ENCODE measurements around the gene STOML2. TPM values are rescaled to one million over a fixed set of nuclear protein-coding genes. Genes with fewer than 3 reads are reported as not detected.

Gene STOML2
- total and polyA plus RNA-seq, 2 experiments from 2014 or later = 114 to 210 TPM

- TF ChIP-seq REST (IDR thresholded peaks at IDR 0.05; ENCODE audit: unreplicated experiment) (no peak), CTCF (conservative IDR thresholded peaks at IDR 0.05; ENCODE audit: low read depth in 2 of 2) (no peak)
Measured at GRCh38 chr9:35054185-35054835, 48.6 kb downstream of the STOML2 start (continued).

DNA sequence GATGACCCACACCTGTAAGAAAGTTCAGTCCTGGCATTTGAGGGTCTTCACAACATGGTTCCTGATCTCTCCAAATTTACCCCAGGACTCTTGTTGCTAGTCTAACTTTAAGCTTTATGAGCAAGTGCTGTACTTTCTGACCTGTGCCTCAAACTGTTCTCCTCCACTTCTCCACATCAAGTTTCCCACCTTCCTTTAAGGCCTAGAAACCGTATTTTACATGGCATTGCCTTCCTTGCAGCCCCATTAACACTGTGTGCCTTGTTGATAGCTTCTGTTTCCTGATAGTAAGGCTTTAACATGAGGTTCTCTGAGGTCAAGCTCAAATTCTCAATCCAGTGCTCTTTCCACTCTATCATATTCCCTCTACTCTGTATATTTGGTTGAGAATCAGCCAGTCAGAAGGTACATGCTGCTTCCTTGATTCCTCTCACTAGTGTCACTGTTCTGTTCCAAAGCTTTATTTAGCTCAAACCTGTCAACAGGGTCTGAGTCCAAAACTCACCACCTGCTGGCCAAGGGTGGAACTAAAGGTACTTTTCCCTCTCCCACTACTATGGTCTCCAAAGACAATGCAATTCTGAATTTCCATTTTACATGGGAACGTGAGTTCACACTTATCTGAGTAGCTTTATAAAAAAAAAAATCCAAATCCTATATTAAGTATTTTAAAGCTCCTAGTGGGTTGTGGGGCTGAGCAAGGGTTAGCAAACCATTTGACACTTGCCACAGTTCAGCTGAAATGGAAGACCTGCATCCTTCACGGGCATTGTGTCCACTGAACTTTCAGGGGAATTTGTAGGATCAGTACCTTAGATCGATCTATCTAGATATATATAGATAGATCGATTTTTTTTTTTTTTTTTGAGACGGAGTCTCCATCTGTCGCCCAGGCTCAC, 51.6 kb downstream of the STOML2 start:
- Histone ChIP-seq H4K20me1 (replicated peaks; ENCODE audit: insufficient read depth) (no peaks in the 10 kb centered on the region; the same call in none of the 2 replicates), H3K27ac (ENCODE audit: low read depth) (no peak overlapping the region), H3K4me2 (no peak overlapping the region), H2AFZ (no peak overlapping the region), H3K9me2 (ENCODE audit: insufficient read depth) (no peaks in the 10 kb centered on the region), H3K4me1 (ENCODE audit: insufficient read depth) (no peaks in the 10 kb centered on the region), H3F3A (replicated peaks; ENCODE audit: low read depth) (peaks cover 6% of the 10 kb centered on the region), H3K36me3 (ENCODE audit: insufficient read depth) (peaks cover 23% of the 10 kb centered on the region), H3K79me2 (replicated peaks; ENCODE audit: insufficient read depth) (no peaks in the 10 kb centered on the region; the same call in 1 of the 2 replicates), H3K4me3 (no peak overlapping the region), H3K27me3 (ENCODE audit: insufficient read depth) (no peaks in the 10 kb centered on the region)
- Mint-ChIP-seq H3K27ac (no peak overlapping the region), H3K36me3 (ENCODE audit: low read depth) (peaks cover 71% of the 10 kb centered on the region), H3K27me3 (ENCODE audit: insufficient read depth, low read depth, poor library complexity) (peaks cover 3% of the 10 kb centered on the region), H3K4me3 (no peak overlapping the region), H3K9me3 (no peaks in the 10 kb centered on the region), H3K4me1 (no peaks in the 10 kb centered on the region)
- DNase-seq (ENCODE audit: low spot score) = peak; percentile 87
- peak; percentile 88 for ATAC-seq
- no peak for TF ChIP-seq POLR2AphosphoS5 (IDR thresholded peaks at IDR 0.05; ENCODE audit: low read depth)
- TF ChIP-seq CTCF (conservative IDR thresholded peaks at IDR 0.05; ENCODE audit: low read depth in 2 of 2) = peak; percentile 74 to 88

Other genes starting within 250 kb of the STOML2 start
- 0.14 and 0.19 TPM in 2 replicates for gene PHF24, start 144.8 kb downstream of the STOML2 start, total RNA-seq (2014; rRNA removed; shearing (Covaris generic))
- 0.03 and 0.05 TPM in 2 replicates for gene PHF24, start 144.8 kb downstream of the STOML2 start, polyA plus RNA-seq (2016; fragmentation: Nextera tagmentation; extraction: Ambion mirVana)
- gene DNAJB5, start 113.4 kb downstream of the STOML2 start, total RNA-seq (2014; rRNA removed; shearing (Covaris generic)) = 37.4 and 37.6 TPM in 2 replicates
- 20.3 and 22.6 TPM in 2 replicates for gene DNAJB5, start 113.4 kb downstream of the STOML2 start, polyA plus RNA-seq (2016; fragmentation: Nextera tagmentation; extraction: Ambion mirVana)
- gene VCP, start 30.5 kb downstream of the STOML2 start, total RNA-seq (2014; rRNA removed; shearing (Covaris generic)) = 361 and 408 TPM in 2 replicates
- 113 and 130 TPM in 2 replicates for gene VCP, start 30.5 kb downstream of the STOML2 start, polyA plus RNA-seq (2016; fragmentation: Nextera tagmentation; extraction: Ambion mirVana)
- gene FANCG, start 23.2 kb downstream of the STOML2 start, total RNA-seq (2014; rRNA removed; shearing (Covaris generic)) = 47.0 and 56.2 TPM in 2 replicates
- gene FANCG, start 23.2 kb downstream of the STOML2 start, polyA plus RNA-seq (2016; fragmentation: Nextera tagmentation; extraction: Ambion mirVana) = 53.1 and 53.8 TPM in 2 replicates
- gene PIGO, start 6.5 kb downstream of the STOML2 start, total RNA-seq (2014; rRNA removed; shearing (Covaris generic)) = 13.6 and 18.9 TPM in 2 replicates
- gene PIGO, start 6.5 kb downstream of the STOML2 start, polyA plus RNA-seq (2016; fragmentation: Nextera tagmentation; extraction: Ambion mirVana) = 11.2 and 13.6 TPM in 2 replicates
- gene ATOSB, start 12.7 kb upstream of the STOML2 start, total RNA-seq (2014; rRNA removed; shearing (Covaris generic)) = 3.1 and 6.1 TPM in 2 replicates
- gene ATOSB, start 12.7 kb upstream of the STOML2 start, polyA plus RNA-seq (2016; fragmentation: Nextera tagmentation; extraction: Ambion mirVana) = 2.2 and 2.3 TPM in 2 replicates
- gene UNC13B, start 58.9 kb upstream of the STOML2 start, total RNA-seq (2014; rRNA removed; shearing (Covaris generic)) = 44.9 and 52.1 TPM in 2 replicates
- gene UNC13B, start 58.9 kb upstream of the STOML2 start, polyA plus RNA-seq (2016; fragmentation: Nextera tagmentation; extraction: Ambion mirVana) = 8.0 and 8.7 TPM in 2 replicates